NCI-H128 (cell line): ENCODE data around the gene PLXNA2.

Experiments
- DNase-seq: peaks from one replicate; lab custom pipeline; 2025; ENCODE audit not compliant: unreplicated experiment; lab: John Stamatoyannopoulos, UW

PLXNA2 gene

DNA sequence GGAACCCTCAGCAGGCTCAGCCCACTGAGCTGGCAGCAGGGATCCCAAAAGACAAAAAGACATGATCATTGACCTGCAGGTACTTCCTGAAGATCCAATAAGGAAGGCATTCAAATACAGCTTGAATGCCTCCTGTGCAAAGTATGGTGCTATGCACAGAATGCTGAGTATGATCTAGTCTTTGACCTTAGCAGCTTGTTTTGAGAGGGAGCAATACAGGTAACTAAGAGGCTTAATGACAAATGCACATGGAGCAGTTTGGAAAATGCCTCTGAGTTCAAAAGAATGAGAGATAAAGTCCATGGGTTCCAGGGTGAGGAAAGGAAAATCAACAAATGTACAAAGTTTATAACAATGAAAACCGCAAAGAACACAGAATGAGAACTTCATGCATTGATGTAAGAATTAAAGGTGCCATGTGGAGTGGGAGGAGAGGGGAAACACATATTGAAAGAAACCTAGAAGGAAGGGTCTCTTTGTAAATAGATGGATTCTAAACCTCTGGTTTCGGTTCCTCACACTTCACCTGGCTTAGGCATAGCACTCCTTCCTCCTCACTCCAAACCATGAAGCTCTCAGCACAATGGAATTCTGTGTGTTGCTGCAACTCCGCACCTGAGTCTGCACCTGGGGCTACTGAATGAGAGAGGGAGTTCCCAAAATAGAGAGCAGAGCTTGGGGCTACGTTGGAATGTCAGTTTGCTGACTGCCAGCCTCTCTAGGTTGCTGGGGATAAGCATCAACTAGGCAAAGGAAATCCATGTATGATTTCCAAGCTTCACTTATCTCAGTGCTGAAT, 77.6 kb downstream of the PLXNA2 start:
- DNase-seq: no peak

DNA sequence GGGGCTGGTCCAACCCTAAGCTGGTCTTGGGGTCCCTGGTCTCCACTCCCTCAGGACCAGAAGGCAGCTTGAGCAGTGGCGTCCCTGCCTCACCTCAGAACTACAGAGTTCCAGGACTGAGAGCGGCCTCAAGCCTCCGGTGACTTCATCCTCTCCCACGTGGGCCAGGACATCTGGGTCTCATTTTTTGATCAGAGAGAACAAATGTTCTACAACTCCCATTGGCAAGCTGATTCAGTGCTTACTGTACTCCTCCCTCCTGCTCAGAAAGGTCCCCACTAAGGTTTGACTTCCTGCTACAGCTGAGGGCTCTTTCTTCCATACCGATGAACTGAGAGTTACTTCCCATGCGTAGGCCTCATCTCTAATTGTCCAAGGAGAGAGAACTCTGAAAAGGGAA, 78.5 kb downstream of the PLXNA2 start:
- no peak for DNase-seq

DNA sequence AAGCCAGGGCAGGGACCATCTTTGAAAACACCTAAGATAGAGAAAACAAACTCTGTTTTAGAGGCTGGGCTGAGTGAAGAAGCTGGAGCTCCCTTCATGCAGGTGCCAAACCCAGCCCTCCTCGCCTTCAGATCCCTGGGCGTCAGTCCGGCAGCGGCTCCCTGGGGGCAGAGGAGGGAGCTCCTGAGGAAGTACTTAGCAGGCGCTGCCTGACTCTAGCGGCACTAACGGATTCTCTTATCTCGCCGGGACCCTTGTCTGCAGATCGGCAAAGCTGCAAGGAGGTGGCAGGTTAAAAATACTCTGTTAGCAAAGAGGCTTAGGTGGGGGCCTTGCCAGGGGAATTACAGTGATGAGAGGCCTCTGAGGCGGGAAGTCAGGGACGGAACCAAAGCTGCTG, 79.6 kb downstream of the PLXNA2 start:
- no peak for DNase-seq

- no peak for DNase-seq
Measured at GRCh38 chr1:208163539-208163938, 80.6 kb downstream of the PLXNA2 start.

DNA sequence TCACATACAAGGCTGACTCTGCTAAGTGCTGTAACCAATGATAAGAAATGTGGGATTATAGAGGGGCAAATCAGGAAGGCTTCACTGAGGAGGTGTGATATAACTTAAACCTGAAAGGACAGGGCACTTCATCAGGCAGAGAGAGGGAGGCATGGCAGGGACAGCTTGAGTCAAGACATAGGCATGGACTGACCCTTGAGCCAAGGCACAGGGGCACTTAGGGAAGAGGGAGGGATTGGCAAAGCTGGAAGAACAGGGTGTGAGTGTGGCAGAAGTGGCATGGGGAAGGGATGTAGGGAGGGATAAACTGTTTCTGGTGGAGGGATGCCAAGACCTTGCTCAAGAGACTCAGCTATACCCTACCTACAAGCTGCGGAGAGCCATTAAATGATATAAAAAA, 81.3 kb downstream of the PLXNA2 start:
- DNase-seq: no peak

DNA sequence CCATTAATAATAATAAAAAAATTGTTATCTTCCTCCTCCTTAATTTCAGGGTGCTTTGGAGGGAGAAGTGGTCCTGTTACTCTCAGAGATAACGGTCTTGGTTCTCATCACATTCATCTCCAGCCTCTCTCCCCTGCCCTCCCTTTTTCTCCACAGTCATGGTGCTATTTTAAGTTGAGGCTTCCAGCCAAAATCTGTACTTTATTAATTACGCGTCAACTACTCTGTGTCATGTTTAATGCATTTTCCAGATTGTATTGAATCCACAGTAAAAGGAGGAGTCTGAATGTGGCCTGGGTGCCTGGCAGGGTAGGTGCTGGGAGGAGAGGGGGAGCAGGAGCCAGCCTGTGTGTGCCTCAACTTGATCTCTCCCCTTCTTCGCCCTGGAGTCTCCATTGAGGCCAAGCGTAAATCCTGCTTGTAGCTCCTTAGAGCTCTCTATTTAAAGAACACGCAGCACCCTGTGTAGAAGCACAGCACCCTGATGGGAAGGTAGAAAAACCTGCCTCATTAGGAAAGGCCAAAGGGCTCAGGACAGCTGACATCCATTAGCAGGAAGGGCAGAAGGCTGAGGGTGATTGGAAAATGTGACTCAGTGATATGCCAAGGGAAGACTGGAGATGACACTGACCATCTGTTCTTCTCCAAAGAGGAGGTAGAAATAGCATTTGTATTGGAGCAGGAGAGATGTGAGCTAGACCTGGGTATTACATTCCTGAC, 82.4 kb downstream of the PLXNA2 start:
- no peak for DNase-seq

DNA sequence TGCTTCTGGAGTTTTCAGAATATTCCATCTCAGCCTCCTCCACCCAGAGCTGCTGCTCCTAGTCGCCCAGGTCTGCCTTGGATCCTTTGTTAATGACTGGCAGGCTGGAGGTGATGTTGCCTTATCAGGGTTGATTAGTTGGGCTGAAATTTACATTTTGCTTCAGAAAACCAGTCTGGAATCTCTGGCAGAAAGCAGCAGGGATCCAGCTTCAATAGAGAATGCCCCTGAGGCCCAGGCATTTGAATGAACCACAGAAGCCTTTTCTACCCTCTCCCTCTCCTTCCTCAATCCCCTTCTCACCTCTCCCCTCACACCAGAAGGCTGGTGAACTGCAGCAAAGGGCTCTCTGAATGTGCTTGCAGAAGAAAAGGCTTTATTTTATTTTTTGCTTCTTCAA, 83.2 kb downstream of the PLXNA2 start:
- no peak for DNase-seq

GRCh38 chr1:208160259-208160819, 83.8 kb downstream of the PLXNA2 start:
- DNase-seq: no peak

GRCh38 chr1:208159555-208160258, 84.5 kb downstream of the PLXNA2 start:
- no peak for DNase-seq

DNA sequence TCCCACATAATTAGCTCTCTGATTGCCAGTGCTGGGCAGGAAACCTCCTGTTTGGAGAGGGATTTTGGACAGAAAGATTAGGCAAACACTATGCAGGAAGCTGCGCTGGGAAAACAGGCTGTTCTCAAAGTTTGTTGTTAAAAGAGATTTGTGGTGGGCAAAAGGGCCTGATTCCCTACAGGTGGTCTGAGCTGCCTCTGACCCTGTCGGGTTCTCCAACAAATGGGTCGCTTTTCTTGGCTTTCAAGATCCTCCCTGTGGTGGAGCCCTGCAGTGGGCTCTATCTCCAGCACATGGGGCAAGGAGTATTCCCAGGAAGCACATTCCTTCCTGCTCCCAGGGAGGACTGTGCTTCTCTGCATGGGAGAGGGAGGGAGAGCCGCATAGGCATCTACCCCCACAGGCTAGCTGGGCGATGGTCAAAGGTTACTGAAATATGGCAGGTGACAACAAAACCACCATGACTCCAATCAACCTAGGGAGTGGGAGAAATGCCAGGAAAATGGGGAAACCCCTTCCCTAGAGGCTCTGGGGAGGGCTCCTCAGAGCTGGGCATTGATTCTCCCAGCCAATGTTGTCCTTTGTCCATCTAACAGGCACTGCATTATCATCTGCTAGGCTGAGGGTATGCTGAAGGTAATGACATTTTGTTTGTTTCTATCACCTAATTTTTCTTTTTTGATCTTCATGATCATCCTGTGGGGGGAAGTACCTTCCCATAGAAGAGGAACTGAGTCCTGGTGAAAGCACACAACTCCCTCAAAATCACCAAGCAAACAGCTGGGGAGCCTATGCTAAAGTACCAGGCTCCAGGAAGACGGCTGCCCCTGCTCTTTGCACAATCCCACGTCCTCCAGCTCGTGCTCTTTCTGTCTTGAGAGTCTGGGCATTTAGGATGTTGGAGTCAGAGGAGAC, 85.3 kb downstream of the PLXNA2 start:
- DNase-seq: no peak

- DNase-seq: no peak
Measured at GRCh38 chr1:208157769-208158168, 86.4 kb downstream of the PLXNA2 start.

DNA sequence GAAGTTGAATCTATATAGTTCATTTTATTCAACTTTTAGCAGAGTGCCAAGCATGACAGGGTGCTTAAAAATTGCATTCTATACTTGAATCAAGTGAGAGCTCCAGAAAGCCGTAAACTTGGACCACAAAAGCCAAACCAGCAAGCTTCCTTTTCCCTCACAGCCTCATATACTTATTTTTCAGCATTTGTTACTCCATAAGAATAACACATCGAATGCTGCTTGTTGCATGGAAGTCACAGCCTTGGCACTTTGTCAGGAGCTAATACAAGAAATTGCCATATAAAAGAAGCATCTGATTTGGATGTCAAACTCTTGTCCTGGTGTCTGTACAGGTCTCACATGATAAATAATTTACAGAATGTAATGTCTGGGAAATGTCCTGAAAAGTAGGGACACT, 87.4 kb downstream of the PLXNA2 start:
- DNase-seq: no peak

DNA sequence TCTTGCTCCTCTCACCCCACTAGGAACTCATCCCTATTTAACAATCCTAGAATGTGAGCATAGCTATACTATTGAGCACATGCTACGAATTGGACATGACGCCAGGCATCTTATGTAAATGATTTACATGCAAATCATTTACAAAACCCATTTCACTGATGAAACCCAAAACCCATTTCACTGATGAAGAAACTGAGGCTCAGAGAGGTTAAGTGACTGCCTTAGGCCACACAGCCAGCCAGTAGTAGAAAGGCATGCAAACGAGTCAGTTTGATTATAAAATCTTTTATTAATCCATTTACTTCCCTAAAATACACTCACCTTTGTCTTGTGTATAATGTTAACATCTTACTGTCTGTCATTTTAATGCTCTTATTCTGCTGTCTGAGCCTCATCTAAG, 87.9 kb downstream of the PLXNA2 start:
- no peak for DNase-seq

DNA sequence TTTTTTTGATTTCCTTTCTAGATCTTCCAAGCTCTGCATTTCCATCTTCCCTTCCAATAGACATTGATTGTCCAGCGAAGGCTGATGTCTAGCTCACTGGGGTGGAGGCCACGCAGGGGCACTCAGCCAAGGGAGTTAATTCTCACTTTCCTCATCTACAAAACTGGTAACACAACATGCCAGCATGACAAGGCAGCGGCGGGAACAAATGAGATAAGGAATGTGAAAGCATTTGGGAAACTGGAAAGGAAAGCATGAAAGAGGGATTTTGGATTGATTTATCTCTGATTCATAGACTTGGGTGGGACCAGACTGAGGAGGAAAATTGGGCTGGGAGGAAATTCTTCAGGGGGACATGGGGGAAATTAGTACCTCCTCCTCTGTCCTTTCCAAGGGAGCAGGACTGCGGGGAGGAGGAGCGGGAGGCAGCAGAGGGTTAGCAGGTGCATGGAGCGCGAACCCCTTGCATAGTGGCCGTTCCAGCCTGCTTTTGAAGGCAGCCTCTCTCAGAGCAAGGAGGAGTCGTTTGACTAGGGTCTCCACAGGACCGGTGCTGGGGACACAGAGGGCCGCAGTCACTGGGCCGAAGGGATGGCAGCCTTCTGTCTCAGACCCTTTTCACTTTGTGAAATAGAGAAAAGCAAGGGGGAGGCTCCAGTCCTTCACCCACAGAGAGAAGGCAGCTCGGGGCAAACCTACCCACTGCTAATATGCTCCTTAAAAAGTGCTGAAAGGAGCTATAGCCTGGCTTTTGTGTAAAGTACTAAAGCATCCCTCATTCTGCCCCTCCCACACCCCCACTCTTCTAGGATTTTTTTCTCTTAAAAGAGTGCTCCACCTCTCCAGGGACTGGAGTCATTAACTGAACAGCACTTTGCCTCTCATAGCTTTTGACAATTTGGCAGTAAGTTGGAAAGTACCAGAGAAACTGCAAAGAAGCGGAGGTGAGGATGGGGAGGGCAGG, 89.2 kb downstream of the PLXNA2 start:
- peak; percentile 34 for DNase-seq

- peak; percentile 71 for DNase-seq
Measured at GRCh38 chr1:208154040-208154439, 90.1 kb downstream of the PLXNA2 start.

- DNase-seq: peak; percentile 51
Measured at GRCh38 chr1:208153386-208153785, 90.8 kb downstream of the PLXNA2 start.

DNA sequence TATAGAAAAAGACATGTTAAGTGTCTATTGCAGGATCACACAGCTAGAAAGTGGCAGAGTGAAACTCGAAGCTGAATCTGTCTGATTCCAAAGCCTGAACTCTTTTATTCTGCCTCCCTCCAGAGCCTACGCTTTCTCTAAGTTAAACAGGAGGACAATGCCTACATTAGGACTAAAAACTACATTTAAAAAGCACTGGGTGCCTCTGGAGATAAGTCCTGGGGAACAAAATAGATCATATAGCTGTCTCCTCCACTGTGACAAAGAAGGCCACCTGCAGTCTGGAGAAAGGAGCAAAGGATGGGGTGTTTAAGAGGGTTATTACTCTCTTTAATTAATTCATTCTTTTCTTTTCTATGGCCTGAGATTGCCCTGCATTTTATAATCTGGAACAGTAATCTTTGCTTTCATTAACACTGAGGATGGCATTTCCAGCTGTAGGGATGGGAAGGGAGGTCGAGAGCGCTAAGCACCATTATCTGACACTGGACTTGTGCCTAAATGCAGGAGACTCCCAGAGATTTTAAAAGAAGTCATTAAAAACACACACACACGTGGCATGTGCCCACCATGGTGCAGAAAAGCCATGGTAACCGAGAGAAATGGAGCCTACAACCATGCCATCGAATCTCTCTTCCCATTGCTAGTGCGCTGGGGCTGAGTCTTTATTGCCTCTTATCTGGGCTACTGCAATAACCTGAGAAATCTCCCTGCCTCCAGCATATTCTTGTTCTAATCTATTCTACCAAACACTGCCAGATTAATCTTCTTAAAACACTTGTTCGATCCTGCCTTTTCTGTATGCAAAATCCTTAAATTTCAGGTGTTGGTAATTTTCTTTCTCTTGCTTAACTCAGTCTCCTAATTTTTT, 92.2 kb downstream of the PLXNA2 start:
- no peak for DNase-seq

DNA sequence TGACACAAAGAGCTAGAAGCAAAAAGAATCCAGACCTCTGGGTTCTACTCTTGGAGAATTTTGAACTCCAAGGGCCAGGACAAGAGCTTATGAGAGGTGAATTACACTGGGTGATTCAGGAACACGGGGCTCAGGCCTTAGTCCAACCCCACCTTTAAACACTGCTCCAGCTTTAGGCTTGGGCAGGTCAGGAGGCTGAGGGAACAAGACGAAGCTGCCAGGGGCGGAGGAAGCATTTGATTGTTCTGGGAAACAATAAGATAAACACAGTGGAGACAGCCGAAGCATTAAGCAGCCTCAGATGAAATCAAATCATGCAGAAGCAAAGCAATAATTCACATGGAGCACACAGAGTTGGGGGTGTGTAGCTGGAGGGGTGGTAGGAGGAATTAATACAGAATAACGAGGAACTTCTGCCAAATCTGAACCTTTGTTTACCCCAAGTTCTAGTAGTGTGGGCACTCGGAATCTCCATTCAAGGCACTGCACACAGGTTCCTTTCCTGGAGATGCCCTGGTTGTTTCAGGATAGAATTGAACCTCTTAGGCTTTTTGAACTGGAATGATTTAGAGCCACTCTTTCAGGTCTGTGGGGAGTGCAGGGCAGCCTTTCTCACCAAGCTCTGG, 93.2 kb downstream of the PLXNA2 start:
- no peak for DNase-seq
